OCI-LY1 (cell line): Measurements from ENCODE around the gene CINP.

Source experiments
- EZH2 ChIP-seq: fragments of 200-600 bp; sonication (generic), shearing (Covaris generic); IDR thresholded peaks from 2 replicates; pipeline ENCODE4 v1.8.0; 2017; ENCODE audit warnings: borderline replicate concordance, mixed run types, mild to moderate bottlenecking, antibody characterized with exemption, low read length, moderate library complexity, mixed read lengths
- TF ChIP-seq, protein P1 (sequence below): fragments of 200-600 bp; sonication (generic), shearing (Covaris generic); IDR thresholded peaks from 2 replicates; pipeline ENCODE4 v1.5.1; 2017; ENCODE audit warnings: mild to moderate bottlenecking, antibody characterized with exemption, low read length, moderate library complexity, mixed read lengths

- no peak for TF ChIP-seq EZH2
- TF ChIP-seq, protein P1, sequence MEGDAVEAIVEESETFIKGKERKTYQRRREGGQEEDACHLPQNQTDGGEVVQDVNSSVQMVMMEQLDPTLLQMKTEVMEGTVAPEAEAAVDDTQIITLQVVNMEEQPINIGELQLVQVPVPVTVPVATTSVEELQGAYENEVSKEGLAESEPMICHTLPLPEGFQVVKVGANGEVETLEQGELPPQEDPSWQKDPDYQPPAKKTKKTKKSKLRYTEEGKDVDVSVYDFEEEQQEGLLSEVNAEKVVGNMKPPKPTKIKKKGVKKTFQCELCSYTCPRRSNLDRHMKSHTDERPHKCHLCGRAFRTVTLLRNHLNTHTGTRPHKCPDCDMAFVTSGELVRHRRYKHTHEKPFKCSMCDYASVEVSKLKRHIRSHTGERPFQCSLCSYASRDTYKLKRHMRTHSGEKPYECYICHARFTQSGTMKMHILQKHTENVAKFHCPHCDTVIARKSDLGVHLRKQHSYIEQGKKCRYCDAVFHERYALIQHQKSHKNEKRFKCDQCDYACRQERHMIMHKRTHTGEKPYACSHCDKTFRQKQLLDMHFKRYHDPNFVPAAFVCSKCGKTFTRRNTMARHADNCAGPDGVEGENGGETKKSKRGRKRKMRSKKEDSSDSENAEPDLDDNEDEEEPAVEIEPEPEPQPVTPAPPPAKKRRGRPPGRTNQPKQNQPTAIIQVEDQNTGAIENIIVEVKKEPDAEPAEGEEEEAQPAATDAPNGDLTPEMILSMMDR = no peak
Measured at GRCh38 chr14:102315121-102315520, 47.6 kb downstream of the CINP start.
